ENCODE measurements around the gene MAP2K1. TPM values are rescaled to one million over a fixed set of nuclear protein-coding genes. Genes with fewer than 3 reads are reported as not detected.
A peak's percentile ranks its signal among the peaks of the same experiment; 100 is the strongest.

Gene MAP2K1
- total and polyA plus RNA-seq, 9 of the 15 experiments (the other 6 are each of a cell fraction or from before 2014, with no cell fraction given) = 7.5 to 58.3 (median 30.0) TPM

- no peak for TF ChIP-seq CHD7 (IDR thresholded peaks at IDR 0.05; ENCODE audit: low read depth, low read length)
- TF ChIP-seq ZNF512 (tag; IDR thresholded peaks at IDR 0.05) = no peak
- TF ChIP-seq TRIM24 (IDR thresholded peaks at IDR 0.05) = peak in 1 of 2 experiments; percentile 56; a peak in 2 of 4 replicates
- no peak for TF ChIP-seq SLC30A9 (CRISPR knock-in tag; IDR thresholded peaks at IDR 0.05)
- TF ChIP-seq KDM4B (IDR thresholded peaks at IDR 0.05; ENCODE audit: borderline replicate concordance in 2 of 2, low read depth in 1 of 2) = no peak
- TF ChIP-seq PHB (CRISPR knock-in tag; IDR thresholded peaks at IDR 0.05) = no peak
- TF ChIP-seq NCOR1 (IDR thresholded peaks at IDR 0.05) = no peak
- TF ChIP-seq MYBL2 (IDR thresholded peaks at IDR 0.05; ENCODE audit: low read depth) = no peak
- TF ChIP-seq MYBL2 (CRISPR knock-in tag; IDR thresholded peaks at IDR 0.05; ENCODE audit: borderline replicate concordance) = no peak
- no peak for TF ChIP-seq ZBTB43 (CRISPR knock-in tag; IDR thresholded peaks at IDR 0.05)
- no peak for TF ChIP-seq NCOA4 (IDR thresholded peaks at IDR 0.05; ENCODE audit: partially characterized antibody)
- peak; percentile 47; the same call in 1 of the 2 replicates for TF ChIP-seq SMAD3 (CRISPR knock-in tag; conservative IDR thresholded peaks at IDR 0.05)
These were observed 16.7 kb upstream of the MAP2K1 start (continued) for GRCh38 chr15:66369773-66370651.
